HepG2 (cell line): ENCODE data around the gene CRIP1. TPM values are rescaled to one million over a fixed set of nuclear protein-coding genes. Genes with fewer than 3 reads are reported as not detected.

ENCODE experiments used
- AHR ChIP-seq: IDR thresholded peaks from 2 replicates; pipeline ENCODE4 v1.6.1; 2018; ENCODE audit warnings: missing genetic modification reagents, missing compliant biosample characterization
- HNRNPUL1 ChIP-seq: fragments of 200-400 bp; formaldehyde crosslinking; IDR thresholded peaks from 2 replicates; pipeline ENCODE4 v1.6.1; 2017; ENCODE audit warnings: low read depth, mild to moderate bottlenecking, low read length, moderate library complexity
- HOXA9 ChIP-seq: sonication (generic); formaldehyde crosslinking; IDR thresholded peaks from 2 replicates; pipeline ENCODE4 v1.8.1; 2022; ENCODE audit warnings: missing genetic modification reagents, mild to moderate bottlenecking, moderate library complexity, borderline replicate concordance
- NFATC3 ChIP-seq: sonication (generic); formaldehyde crosslinking; IDR thresholded peaks from 2 replicates; pipeline ENCODE4 v1.5.1; 2020; ENCODE audit warnings: mild to moderate bottlenecking, missing genetic modification reagents
- SNAPC2 ChIP-seq: sonication (generic); formaldehyde crosslinking; IDR thresholded peaks from 2 replicates; pipeline ENCODE4 v1.8.1; 2022; ENCODE audit warnings: mild to moderate bottlenecking, missing genetic modification reagents
- SOX6 ChIP-seq, 2 experiments: fragments of 450-650 bp in 1 of 2; sonication (generic) in 1 of 2; formaldehyde crosslinking in 1 of 2; IDR thresholded peaks; 2 replicates each; pipeline versions ENCODE4 v1.4.0 to v1.6.1; 2017 to 2020; ENCODE audit warnings: antibody characterized with exemption in 1 of 2, mild to moderate bottlenecking in 1 of 2, missing genetic modification reagents in 1 of 2
- STAT5B ChIP-seq: sonication (generic); formaldehyde crosslinking; IDR thresholded peaks from 2 replicates; pipeline ENCODE4 v1.4.0; 2020; ENCODE audit warnings: missing genetic modification reagents
- ZBTB20 ChIP-seq: sonication (generic); formaldehyde crosslinking; IDR thresholded peaks from 2 replicates; pipeline ENCODE4 v1.8.1; 2023; ENCODE audit warnings: missing genetic modification reagents, low read depth, mild to moderate bottlenecking, borderline replicate concordance
- ZFP91 ChIP-seq: sonication (generic); formaldehyde crosslinking; IDR thresholded peaks from 2 replicates; pipeline ENCODE4 v1.9.0; 2022; ENCODE audit warnings: missing genetic modification reagents, mild to moderate bottlenecking, borderline replicate concordance
- ZKSCAN8 ChIP-seq: IDR thresholded peaks from 2 replicates; pipeline ENCODE4 v1.6.1; 2016; ENCODE audit warnings: borderline replicate concordance, missing genetic modification reagents, missing compliant biosample characterization
- ZNF124 ChIP-seq: sonication (generic); formaldehyde crosslinking; IDR thresholded peaks from 2 replicates; pipeline ENCODE4 v1.4.0; 2020; ENCODE audit warnings: missing genetic modification reagents
- ZNF546 ChIP-seq: sonication (generic); formaldehyde crosslinking; conservative IDR thresholded peaks from 2 replicates; pipeline ENCODE4 v1.8.1; 2023; ENCODE audit warnings: mild to moderate bottlenecking, missing genetic modification reagents
- ZNF709 ChIP-seq: sonication (generic); formaldehyde crosslinking; IDR thresholded peaks from 2 replicates; pipeline ENCODE4 v1.5.0; 2020; ENCODE audit warnings: mild to moderate bottlenecking, missing genetic modification reagents
- ZNF775 ChIP-seq: sonication (generic); formaldehyde crosslinking; IDR thresholded peaks from 2 replicates; pipeline ENCODE4 v1.4.0; 2020; ENCODE audit warnings: missing genetic modification reagents, mild to moderate bottlenecking, moderate library complexity, borderline replicate concordance
- polyA plus RNA-seq, 8 experiments: library from polyadenylated mRNA; depleted of rRNA in 3 of 8; stranded (reverse) in 7 of 8; unstranded in 1 of 8; fragments of >200 nt; fragmentation: Illumina TruSeq in 4 of 8; extraction: Trizol in 4 of 8; gene quantifications; 2 replicates each; pipeline versions ENCODE4 v1.2.1 to v1.2.3, GENCODE V29; 2011 to 2016; ENCODE audit warnings: low read depth in 4 of 8, missing spikeins in 1 of 8, mixed read lengths in 1 of 8; ENCODE audit not compliant: insufficient read depth in 1 of 8
- total RNA-seq, 5 experiments: library from RNA; depleted of rRNA; stranded (reverse); fragments of >200 nt; fragmentation: Illumina TruSeq; extraction: Trizol; gene quantifications; 2 replicates each; pipeline ENCODE4 v1.2.3, GENCODE V29; 2016; ENCODE audit warnings: low read depth in 1 of 5
- TF ChIP-seq, protein P1 (sequence below): sonication (generic); formaldehyde crosslinking; IDR thresholded peaks from 2 replicates; pipeline ENCODE4 v1.4.0; 2020; ENCODE audit warnings: mild to moderate bottlenecking, missing genetic modification reagents
- TF ChIP-seq, protein P2 (sequence below): sonication (generic); formaldehyde crosslinking; IDR thresholded peaks from 2 replicates; pipeline ENCODE4 v1.5.1; 2020; ENCODE audit warnings: mild to moderate bottlenecking, missing genetic modification reagents
- TF ChIP-seq, protein P3 (sequence below): IDR thresholded peaks from 2 replicates; pipeline ENCODE4 v1.6.1; 2016
- TF ChIP-seq, protein P4 (sequence below): sonication (generic); formaldehyde crosslinking; IDR thresholded peaks from 2 replicates; pipeline ENCODE4 v1.9.0; 2021; ENCODE audit warnings: missing genetic modification reagents, mild to moderate bottlenecking, borderline replicate concordance

The CRIP1 gene
- total and polyA plus RNA-seq, 2 of the 13 experiments (the other 11 are each of a cell fraction or from before 2014, with no cell fraction given), result 53.9 to 59.5 TPM

DNA sequence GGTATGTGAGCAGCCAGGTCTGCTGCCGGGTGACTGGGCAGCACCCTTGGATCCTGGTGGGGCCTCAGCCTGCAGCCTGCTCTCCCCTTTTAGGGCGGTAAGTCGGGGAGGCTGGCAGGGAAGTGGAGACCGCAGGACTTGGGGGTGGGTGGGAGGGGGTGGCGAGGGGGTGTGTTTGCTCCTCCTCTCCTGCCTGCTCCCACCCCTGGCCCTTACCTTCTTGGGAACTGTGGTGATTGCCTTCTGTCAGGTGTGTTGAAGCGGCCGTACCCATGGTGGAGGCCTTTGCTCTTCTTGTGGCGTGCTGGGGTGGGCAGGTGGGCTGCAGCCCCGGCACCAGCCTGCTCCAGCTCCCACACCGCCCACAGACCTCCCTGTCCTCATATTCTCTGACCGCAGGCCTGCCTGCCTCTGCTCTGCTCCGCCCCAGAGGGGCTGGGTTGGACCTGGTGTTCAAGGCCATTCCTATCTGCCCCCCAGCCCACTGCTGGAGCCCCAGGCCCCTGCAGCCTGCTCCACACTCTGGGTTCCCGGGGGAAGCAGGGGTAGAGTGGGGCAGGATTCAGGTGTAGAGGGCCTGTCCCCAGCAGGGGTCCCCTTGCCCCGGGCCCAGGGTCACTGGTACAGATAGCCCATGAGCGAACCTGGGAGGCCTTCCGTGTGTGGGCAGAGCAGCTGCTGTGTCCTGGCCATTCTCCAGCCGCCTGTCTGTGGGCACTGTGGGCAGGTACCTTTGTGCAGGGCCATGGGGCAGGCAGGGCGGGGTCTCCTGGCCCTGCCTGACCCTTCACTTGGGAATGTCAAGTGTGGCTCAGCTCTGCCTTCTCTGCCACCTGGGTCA is 9.5 kb downstream of the CRIP1 start (continued):
- TF ChIP-seq, protein P1, sequence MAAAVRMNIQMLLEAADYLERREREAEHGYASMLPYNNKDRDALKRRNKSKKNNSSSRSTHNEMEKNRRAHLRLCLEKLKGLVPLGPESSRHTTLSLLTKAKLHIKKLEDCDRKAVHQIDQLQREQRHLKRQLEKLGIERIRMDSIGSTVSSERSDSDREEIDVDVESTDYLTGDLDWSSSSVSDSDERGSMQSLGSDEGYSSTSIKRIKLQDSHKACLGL (CRISPR knock-in tag), result peak; percentile 50; the same call in 1 of the 2 replicates
- TF ChIP-seq HNRNPUL1 (no peak), NFATC3 (CRISPR knock-in tag) (no peak), ZFP91 (CRISPR knock-in tag) (peak; percentile 69; the same call in 1 of the 2 replicates), ZNF124 (peak; percentile 79; the same call in 1 of the 2 replicates), ZNF775 (CRISPR knock-in tag) (no peak), AHR (no peak), SNAPC2 (CRISPR knock-in tag) (no peak; the same call in 1 of the 2 replicates), SOX6 (IDR thresholded peaks at IDR 0.05) (no peak), SOX6 (CRISPR knock-in tag; IDR thresholded peaks at IDR 0.05) (peak; percentile 62), STAT5B (no peak; the same call in 1 of the 2 replicates), HOXA9 (no peak), ZNF546 (CRISPR knock-in tag) (peak; percentile 88; the same call in 1 of the 2 replicates), ZNF709 (peak; percentile 75; the same call in 1 of the 2 replicates), ZKSCAN8 (CRISPR knock-in tag) (peak; percentile 39; the same call in 1 of the 2 replicates), ZBTB20 (CRISPR knock-in tag) (peak; percentile 67; the same call in 1 of the 2 replicates)
- TF ChIP-seq, protein P2, sequence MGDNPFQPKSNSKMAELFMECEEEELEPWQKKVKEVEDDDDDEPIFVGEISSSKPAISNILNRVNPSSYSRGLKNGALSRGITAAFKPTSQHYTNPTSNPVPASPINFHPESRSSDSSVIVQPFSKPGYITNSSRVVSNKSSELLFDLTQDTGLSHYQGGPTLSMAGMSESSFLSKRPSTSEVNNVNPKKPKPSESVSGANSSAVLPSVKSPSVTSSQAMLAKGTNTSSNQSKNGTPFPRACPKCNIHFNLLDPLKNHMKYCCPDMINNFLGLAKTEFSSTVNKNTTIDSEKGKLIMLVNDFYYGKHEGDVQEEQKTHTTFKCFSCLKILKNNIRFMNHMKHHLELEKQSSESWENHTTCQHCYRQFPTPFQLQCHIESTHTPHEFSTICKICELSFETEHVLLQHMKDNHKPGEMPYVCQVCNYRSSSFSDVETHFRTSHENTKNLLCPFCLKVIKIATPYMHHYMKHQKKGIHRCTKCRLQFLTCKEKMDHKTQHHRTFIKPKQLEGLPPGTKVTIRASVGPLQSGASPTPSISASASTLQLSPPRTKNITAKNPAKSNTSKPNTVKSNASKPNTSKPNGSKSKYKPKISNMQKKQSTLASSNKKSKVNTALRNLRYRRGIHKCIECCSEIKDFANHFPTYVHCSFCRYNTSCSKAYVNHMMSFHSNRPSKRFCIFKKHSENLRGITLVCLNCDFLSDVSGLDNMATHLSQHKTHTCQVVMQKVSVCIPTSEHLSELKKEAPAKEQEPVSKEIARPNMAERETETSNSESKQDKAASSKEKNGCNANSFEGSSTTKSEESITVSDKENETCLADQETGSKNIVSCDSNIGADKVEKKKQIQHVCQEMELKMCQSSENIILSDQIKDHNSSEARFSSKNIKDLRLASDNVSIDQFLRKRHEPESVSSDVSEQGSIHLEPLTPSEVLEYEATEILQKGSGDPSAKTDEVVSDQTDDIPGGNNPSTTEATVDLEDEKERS (CRISPR knock-in tag), result no peak
- TF ChIP-seq, protein P3, sequence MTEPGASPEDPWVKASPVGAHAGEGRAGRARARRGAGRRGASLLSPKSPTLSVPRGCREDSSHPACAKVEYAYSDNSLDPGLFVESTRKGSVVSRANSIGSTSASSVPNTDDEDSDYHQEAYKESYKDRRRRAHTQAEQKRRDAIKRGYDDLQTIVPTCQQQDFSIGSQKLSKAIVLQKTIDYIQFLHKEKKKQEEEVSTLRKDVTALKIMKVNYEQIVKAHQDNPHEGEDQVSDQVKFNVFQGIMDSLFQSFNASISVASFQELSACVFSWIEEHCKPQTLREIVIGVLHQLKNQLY (CRISPR knock-in tag), result peak; percentile 55
- TF ChIP-seq, protein P4, sequence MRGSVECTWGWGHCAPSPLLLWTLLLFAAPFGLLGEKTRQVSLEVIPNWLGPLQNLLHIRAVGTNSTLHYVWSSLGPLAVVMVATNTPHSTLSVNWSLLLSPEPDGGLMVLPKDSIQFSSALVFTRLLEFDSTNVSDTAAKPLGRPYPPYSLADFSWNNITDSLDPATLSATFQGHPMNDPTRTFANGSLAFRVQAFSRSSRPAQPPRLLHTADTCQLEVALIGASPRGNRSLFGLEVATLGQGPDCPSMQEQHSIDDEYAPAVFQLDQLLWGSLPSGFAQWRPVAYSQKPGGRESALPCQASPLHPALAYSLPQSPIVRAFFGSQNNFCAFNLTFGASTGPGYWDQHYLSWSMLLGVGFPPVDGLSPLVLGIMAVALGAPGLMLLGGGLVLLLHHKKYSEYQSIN (CRISPR knock-in tag), result no peak
